DMS153 (cell line): Measurements from ENCODE around the gene NTMT1.
"Not testable (repeated sequence)": the region's sequence is repeated elsewhere in the genome, so short reads cannot be mapped to it uniquely, and the experiment has no call there.

Experiments used
- DNase-seq: peaks from one replicate; lab custom pipeline; 2025; lab: John Stamatoyannopoulos, UW

NTMT1 gene

DNA sequence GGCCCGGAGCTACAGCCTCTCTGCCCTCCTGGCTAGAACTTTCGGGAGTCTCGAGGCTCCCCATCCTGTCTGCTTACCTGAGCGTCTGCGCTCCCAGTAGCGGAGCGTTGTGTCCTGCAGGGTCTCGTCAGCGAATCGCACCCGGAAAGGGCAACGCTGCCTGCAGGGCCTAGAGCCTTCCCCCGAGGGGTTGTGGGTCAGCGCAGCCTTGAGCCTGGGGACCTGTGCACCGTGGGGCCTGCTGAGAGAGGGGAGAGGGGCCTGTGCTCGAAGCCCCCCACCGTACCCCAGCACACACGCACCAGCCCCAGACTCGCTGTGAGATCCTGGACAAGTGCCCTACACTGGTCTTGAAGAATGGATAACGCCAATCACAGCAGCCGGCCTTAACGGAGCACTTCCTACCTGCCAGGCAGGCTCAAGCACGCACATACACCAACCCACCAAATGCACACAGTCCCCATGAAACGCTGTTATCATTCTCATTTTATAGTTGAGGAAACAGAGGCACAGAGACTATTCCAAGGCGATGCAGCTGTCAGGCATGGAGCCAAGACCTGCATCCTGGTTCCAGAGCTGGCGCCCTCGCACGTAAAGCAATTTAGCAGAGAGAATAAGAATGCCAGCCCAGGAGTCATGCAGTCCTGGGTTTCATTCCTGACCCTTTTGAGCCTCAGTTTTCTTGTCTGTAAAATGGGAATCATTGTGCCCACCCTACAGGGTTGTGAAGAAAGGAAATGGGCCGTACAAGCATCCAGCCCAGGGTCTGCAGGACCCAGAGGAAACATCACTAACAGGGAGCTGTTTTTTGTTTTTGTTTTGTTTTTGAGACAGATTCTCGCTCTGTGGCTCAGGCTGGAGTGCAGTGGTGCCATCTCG is 10.3 kb upstream of the NTMT1 start:
- no peak for DNase-seq

DNA sequence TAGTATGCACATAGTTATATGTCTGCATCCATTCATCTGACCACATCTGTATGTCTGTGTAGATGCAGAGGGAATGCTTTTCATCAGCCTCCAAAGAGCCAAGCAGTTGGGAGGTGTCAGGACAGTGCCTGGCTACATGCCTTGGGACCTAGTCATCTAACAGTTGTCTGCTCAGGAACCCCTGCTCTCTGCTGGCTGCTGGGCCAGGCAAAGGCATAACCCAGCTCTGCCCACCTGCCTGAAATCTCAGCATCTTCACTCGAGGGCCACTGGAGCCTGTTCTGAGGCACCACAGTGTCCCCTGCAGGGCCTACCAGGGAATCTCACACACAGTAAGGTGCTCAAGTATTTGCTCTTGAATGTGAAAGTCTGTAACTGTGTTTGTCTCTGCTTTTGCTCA is 8.8 kb upstream of the NTMT1 start:
- DNase-seq = no peak

DNA sequence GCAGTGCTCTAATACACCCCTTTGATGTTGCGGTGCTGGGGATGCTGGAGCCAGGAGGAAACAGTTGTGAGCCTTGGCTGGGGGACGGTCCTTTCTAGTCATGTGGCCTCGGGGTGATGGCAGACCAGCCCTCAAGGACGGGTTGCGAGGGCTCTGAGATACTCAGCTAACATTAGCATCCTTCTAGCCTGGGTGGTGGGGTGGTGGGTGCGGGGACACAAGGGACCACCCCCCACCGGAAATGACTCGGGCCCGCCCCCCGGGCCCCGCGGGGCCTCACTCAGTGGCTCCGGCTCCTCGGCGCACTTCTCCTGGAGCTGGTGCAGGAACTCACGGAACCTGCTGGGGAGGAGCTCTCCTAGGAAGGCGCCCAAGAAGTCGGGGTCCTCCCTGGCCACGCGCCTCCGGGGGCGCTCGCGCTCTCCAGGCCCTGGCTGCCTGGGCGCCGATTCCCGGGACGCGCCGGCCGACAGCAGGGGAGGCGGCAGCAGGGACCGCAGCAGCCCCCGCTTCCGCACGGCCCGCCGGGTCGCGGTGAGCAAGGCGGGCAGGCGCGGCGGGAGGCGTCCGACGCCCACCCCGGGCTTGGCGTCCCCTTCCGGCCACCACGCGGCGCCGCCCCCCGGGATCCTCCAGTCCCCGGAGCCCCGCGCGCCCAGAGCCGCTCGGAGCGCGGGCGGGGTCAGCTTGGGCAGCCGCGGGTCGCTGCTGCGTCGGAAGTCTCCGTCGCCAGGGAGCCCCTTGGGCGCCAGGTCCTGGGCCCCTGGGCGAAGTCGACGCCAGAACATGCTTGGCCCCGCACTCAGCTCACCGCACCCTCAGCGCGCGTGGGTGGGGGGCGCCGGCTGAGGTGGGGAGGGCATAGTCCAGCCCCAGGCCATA is 5.9 kb upstream of the NTMT1 start:
- no peak for DNase-seq

DNA sequence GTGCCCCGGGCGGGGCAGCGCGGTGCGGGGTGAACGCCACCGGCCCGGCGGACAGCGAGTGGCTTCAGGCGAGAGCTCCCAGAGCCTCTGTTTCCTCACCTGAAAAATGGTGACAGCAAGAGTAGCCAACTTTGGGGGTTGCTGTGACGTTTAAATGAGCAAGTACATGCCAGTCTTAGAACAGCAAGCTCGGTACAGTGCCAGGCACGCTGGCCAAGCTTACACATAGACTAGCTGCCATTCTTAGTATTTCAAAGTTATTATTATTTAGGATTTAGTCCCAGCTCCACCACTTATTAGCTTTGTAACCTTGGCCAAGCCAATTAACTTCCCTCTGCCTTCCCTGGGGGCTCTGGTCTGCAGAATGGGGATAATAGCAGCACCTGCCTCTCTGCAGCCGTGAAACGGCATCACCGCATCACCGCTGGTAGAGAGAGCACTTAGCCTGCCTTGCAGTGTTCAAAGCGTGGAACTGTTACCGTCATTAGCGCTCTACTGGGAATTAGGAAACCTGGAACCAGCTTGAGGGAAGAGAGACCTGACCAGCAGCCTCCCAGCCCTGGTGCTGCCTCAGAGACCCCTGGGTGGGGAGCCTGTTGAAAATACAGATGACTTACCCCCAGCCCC is 5.2 kb upstream of the NTMT1 start, which contains the start of gene C9orf50:
Gene C9orf50, minus strand, starts transcription at position 433 of the 627 bp plus-strand sequence. CDS start 527 bp downstream, outside the sequence.
- no peak for DNase-seq

DNA sequence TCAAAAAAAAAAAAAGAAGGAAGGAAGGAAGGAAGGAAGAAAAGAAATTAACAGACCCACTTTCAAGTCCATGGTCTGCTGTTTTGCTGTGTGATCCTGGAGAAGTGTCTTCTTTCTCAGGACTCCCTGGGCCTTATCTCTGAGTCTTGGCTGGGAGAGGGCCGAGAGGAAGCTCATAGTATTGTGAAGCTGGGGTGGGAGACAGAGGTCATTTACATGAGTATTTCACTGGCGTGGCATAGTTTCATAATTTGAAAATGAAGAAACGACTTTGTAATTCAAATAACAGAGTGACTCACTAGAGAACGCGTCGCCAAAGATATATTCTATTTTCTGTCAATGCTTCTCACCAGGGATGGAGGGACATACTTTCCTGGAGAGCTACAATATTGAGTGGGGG is 2.6 kb upstream of the NTMT1 start:
- DNase-seq = no peak

DNA sequence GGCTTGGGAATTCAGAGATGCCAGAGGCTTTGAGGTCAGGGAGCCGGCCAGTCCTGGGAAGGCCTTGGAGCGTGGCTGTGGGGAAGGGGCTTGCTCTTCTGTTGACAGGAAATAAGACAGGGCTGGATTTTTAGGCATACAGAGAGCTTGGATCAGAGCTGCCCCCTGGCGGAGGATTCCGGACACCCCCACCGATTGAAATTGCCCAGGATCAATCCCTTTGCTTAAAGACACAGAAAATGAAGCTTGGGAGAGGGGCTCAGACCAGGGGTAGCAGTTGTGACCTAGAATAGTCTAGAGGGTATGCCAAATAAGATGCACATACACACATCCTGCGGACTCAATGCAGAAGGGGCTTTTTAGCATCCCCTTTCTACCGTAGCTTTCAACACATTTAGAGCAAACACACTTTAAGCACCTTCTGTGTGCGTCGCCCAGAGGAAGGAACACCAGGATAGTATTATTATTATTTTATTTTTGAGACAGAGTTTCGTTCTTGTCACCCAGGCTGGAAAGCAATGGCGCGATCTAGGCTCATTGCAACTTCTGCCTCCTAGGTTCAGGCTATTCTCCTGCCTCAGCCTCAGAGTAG is 1.7 kb upstream of the NTMT1 start:
- no peak for DNase-seq

DNA sequence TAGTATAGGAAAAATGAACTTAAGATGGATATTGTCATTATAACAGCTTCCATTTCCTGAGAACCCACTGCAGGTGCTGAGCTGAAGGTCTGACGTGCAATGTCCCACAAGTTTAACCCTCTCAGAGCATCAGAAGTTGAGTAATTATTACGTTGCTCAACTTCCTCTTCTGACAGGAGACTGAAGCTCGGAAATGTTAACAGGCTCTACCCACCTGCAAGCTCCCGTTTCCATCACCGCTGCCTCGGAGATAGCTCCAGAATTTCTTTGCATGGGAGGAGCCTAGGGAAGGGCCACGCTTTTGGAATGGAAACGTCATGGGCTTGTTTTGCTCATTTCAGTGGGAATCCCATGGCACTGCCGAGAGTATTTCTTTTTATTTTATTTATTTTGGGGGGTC is 1.0 kb upstream of the NTMT1 start:
- DNase-seq = peak; percentile 52

DNA sequence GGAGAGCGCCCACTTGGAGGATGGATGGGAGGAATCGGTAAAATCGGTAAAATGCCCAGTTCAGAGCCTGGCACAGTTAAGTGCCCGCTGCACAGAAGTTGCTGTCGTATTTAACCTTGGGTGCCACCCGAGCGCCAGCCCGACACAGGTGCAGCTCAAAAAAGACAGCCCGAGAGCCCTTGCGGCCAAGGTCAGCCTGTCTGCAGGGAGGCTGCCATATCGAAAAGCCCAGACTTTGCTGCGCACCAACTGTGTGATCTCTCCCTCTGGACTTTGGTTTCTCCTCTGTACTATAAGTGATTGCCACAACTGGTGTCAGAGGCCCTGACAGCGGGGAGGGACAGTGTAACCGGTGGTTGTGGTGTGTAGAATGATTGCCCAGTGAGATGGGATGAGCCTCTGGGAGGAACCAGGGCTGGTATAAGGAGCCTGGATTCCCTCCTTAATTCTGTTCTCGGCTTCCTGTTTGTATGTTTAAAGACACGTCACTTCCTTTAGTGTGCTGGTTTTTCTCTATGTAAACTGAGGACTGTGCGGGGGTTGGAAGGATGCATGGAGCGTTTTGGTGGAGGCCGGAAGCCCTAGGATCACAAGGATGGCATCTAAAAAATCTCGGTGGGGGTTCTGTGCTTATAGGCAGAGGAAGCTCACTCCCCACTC is 792 bp downstream of the NTMT1 start:
- no peak for DNase-seq

DNA sequence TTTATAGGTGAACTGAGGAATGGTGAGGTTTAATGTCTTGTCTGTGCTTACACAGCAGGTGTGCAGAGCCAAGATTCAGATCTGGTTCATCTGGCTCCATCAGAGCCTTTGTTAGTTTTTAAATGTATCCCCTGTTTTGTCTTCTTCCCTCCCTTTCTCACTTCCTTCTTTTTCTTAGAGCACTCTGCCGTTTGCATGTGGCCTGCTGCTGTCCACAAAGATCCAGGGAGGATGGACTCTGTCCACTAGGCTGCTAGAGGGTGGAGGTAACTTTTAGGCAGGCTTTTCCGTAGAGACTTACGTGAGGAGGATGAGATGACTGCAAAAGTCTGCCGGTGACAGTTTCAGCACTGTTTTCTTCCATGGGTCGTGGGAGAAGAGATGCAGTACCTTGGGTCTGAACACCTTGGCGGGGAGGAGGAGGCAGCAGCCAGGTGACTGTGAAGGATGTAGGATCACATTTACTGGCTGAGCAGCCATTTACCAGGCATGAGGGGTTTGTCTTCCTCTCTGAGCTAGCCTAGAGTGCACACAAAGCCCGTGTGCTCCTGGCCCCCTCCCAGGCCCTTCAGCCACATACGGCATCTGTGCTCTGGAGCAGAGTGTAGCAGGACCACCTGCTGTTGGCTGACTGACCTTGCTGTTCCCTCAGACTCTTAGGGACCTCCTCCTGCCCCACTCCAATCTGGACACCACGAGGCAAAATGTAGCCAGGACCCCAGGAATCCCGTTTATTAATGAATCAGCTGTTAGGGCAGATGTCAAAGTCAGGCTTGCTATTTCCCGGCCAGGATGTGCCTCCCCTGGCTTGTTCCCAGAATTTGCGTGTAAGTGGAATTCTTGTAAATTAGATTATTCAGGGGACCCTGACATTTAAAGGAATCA is 1.8 kb downstream of the NTMT1 start:
- DNase-seq = no peak

DNA sequence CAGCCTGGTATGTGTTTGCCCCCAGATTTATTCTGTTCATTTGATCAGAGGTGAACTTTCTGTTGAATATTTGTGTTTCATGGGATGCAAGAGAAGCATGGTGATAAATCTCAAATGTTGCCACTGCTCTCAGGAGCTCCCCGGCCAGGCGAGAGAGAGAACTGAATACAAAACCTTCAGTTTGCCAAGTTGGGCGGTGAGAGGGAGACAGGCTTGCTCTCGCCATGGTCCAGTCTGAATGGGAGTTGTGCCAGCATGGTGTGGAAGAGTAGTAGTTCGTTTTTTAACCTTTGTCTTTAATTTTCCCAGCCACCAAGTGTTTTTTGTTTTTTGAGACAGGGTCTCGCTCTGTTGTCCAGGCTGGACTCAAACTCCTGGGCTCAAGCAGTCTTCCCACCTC is 2.7 kb downstream of the NTMT1 start:
- no peak for DNase-seq

DNA sequence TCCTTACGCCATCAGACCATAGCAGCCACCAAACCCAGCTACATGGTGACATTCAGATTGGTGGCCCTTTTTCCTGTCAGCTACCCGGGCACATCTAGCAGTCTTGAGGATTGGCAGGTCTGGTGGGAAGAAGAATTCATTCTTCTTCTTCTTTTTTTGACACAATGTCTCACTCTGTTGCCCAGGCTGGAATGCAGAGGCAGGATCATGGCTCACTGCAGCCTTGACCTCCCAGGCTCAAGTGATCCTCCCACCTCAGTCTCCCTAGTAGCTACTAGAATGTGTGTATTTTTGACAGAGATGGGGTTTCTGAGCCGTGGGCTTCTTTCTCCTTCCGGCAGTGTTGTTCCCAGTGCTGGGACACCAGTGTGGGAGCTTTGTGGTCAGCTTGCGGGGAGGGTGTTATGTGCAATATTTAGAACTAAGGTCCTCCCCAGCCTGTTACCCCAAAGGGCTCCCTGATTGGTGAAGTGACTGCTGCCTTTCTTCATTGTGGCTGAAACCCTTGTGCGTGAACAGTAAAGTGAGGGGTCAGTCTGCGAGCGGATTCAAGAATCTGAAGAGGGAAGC is 3.4 kb downstream of the NTMT1 start:
- no peak for DNase-seq

DNA sequence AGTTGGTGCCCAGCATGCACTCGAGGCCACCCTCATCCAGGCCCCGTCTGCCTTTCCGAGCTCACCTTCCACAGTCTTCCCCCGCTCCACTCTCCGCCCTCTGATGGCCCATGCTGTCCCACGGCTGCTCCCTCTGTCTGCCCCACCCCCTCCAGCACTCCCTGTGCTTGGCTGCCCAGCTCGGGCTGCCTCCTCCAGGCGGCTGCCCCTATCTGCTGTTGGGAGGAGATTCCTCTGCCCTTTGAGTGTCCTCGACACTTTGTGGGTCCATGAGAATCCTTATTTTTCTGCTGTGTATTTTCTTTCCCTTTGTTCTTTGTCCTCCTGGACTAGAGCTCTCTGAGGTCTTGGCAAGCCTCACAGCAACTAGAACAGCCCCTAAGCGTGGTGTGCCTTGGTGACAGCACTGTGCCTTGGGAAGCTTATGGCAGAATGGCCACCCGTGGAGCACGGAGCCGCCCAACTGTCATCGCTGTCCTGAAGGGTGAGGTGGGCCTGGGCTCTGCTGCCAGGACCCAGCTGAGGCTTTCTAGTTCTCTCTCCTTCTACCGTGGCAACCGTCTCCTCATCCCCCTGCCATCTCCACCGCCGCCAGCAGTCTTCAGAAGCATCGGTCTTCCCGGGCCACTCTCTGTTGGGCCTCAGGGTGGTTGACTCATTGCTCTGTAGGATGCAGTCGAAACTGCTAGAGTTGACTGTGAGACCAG is 5.2 kb downstream of the NTMT1 start:
- no peak for DNase-seq

DNA sequence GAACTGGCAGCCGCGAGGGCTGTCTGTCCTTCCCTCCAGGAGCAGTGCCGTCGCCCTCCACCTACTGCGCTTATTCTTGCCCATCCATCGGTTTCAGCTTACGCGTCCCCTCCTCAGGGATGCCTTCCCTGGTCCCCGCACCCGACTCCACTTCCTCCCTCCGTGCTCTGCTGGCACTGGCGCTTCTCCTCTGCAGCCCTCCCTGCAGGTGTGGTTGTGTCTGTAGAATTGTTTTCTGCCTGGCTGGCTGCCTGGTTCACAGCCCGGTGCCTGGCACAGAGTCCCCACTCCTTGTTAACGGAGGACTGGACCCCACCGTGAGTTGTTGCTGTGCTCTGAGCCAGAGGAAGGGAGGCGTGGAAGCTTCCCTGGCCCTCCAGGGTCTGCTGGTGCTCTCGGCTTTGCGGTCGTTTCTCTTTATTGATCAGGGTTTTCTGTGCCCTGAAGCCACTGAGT is 5.7 kb downstream of the NTMT1 start:
- DNase-seq = no peak

DNA sequence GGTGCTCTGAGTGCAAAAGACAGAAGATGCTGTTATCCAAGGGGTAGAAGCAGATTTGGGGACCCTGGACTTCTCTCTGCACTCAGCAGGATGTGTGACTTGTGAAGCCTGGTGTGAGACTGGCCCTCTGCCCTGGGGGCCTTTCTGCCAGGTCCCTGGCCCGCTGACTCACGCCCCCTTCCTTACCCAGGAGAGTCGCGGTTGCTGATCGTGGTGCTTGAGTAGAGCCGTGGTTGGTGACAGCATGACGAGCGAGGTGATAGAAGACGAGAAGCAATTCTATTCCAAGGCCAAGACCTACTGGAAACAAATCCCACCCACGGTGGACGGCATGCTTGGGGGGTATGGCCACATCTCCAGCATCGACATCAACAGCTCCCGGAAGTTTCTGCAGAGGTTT is 6.5 kb downstream of the NTMT1 start:
- no peak for DNase-seq

DNA sequence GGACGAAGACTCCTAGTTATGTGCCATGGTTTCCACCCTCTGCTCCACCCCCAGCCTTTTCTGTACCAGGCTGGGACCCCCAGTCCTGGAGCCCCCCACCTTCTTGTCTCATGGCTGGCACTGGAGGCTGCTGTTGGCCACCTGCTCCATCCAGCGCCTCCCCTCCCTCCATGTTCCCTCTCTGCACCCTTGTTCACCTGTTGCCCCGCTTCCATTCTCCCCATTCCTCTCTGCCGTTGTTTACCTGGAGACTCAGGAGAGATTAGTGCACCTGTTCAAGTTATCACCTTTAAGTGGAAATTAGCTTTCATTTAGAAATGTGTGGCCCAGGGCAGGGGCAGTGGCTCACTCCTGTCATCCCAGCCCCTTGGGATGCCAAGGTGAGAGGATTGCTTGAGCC is 7.2 kb downstream of the NTMT1 start:
- no peak for DNase-seq

DNA sequence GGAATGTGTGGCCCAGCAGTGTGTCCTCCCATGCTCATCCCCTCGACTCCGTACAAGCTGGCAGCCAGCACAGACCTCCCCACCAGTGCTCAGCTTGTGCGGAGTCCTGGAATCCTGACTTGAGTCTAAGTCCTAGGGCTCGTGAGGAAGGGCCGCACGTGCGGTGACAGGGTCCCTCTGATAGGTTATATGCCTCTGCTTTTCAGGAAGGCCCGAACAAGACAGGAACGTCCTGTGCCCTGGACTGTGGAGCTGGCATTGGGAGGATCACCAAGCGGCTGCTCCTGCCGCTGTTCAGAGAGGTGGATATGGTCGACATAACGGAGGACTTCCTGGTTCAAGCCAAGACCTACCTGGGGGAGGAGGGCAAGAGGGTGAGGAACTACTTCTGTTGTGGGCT is 7.9 kb downstream of the NTMT1 start:
- DNase-seq = no peak

DNA sequence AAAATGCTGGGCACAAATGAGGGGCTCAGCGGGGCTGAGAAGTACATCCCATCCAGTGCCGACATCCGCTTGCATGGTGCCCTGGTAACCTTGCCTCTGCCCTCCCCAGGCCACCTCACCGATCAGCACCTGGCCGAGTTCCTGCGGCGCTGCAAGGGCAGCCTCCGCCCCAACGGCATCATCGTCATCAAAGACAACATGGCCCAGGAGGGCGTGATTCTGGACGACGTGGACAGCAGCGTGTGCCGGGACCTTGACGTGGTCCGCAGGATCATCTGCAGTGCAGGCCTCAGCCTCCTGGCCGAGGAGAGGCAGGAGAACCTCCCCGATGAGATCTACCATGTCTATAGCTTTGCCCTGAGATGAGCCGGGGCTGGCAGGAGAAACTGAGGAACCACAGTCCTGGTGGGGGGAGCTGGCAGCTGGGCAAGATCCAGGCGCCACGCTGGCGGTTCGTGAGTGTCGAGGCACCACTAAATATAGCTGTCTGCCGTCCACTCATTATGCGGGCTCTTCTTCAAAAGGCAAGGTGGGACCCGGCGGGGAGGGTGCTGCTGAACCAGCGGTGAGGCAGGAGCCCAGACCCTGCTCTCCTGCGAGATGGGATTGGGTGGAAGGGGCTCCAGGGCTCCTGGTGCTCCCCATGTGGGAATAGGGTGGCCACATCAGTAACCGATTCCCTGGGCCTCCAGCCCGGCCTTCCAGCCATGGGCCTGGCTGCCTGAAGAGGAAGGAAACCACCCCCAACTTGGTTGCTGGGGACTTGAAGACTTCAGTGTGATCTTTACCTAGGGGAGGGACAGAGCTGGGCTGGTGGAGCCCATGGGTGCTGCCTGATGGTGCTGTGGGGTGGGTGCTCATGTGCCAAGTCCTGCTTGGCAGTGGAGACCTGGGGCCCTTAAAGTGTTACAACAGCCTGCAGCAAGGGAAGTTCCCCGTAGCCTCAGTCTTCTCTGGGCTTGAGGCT is 9.4 kb downstream of the NTMT1 start:
- no peak for DNase-seq

DNA sequence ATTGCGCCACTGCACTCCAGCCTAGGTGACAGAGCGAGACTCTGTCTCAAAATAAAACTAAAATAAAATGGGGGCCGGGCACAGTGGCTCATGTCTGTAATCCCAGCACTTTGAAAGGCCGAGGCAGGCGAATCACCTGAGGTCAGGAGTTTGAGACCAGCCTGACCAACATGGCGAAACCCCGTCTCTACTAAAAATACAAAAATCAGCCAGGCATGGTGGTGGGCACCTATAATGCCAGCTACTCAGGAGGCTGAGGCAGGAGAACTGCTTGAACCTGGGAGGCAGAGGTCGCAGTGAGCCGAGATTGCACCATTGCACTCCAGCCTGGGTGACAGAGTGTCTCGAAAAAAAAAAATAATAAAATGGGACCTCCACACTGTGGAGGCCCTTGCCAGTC is 10.4 kb downstream of the NTMT1 start:
- DNase-seq = not testable (repeated sequence)
